LoVo (cell line): Measurements from ENCODE around the gene NHEJ1.
"Not testable (repeated sequence)": the region's sequence is repeated elsewhere in the genome, so short reads cannot be mapped to it uniquely, and the experiment has no call there.

Experiments
- DNase-seq: peaks from one replicate; pipeline ENCODE4 v3.0.0-alpha.2; 2016; ENCODE audit warnings: low spot score

The NHEJ1 gene

GRCh38 chr2:219160186-219161017, at the start of gene NHEJ1:
NHEJ1 (minus strand) TSS chr2:219160815; CDS start chr2:219158362, 2,453 bp downstream.
- peak; percentile 94 for DNase-seq

- DNase-seq = no peak
Measured at GRCh38 chr2:219209236-219210195, 48.9 kb upstream of the NHEJ1 start.

DNA sequence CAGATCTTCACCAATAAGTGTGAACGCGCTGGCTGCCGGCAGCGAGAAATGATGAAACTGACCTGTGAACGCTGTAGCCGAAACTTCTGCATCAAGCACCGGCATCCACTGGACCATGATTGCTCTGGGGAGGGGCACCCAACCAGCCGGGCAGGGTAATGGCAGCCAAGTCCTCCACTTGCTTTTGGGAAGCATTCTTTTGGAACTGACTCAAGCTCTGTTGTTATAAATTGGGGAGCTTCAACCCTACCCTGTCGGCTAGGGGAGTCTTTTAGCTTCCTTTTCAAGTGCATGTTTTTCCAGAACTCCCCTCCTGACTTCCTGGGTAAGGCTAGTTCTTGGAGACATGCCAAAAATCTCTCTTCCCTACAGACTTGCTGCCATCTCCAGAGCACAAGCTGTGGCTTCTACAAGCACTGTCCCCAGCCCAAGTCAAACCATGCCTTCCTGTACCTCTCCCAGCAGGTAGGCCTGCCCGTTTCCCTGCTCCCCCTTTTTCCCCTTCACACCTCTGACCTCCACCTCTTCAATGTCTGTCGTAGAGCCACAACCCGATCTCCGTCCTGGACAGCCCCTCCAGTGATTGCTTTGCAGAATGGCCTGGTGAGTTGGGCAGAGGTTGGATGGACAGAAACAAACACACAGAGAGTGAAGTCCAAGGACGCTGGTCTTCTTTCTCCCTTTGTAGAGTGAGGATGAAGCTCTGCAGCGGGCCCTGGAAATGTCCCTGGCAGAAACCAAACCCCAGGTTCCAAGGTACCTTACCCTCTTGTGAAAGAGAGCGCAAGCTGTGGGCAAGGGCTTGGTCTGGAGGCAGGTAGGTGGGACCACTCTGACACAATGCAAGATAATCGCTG, 47.5 kb upstream of the NHEJ1 start:
- no peak for DNase-seq

DNA sequence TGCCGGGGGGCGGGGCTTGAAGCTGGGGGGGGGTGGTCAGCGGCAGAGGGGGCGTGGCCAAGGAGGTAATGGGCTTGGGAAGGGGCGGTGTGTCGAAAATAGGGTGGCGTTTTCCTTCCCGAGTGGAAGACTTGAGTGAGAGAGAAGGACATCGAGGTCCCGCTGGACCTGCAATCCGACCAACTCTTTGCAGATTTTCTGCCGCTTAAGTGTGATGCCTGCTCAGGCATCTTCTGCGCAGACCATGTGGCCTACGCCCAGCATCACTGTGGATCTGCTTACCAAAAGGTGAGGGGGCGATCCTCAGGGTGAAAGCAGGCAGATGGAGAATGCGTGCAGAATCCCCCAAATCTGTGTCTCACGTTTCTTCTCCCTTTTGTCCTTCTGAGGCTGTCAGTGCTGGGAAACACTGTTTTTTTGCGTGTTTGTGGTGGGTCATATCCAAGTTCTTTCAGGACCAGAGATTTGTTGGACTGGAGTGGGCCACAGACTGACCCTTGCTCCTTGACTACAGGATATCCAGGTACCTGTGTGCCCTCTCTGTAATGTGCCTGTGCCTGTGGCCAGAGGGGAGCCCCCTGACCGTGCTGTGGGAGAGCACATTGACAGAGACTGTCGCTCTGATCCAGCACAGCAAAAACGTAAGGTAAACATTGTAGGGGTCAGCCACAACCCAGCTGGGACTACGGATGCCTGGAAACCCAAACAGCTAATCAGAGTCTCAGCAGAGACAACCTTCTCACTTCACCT, 46.7 kb upstream of the NHEJ1 start:
- DNase-seq = no peak

GRCh38 chr2:219206328-219207133, 45.9 kb upstream of the NHEJ1 start, which contains the start of gene ZFAND2B:
ZFAND2B (plus strand) TSS chr2:219206782; CDS start chr2:219206988, 206 bp downstream.
- DNase-seq = peak; percentile 94

- no peak for DNase-seq
Measured at GRCh38 chr2:219205981-219206327, 45.3 kb upstream of the NHEJ1 start.

- DNase-seq = no peak
Measured at GRCh38 chr2:219205165-219205538, 44.5 kb upstream of the NHEJ1 start.

- DNase-seq = no peak
Measured at GRCh38 chr2:219204425-219205164, 44.0 kb upstream of the NHEJ1 start.

DNA sequence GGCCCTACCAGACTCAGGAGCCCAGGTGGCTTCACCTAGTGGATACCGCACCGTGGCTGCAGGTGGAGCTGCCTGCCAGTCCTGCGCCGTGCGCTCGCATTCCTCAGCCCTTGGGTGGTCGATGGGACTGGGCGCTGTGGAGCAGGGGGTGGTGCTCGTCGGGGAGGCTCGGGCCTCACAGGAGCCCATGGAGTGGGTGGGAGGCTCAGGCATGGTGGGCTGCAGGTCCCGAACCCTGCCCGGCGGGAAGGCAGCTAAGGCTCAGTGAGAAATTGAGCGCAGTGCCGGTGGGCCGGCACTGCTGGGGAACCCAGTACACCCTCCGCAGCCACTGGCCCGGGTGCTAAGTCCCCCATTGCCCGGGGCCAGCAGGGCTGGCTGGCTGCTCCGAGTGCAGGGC, 40.7 kb upstream of the NHEJ1 start:
- DNase-seq = not testable (repeated sequence)

DNA sequence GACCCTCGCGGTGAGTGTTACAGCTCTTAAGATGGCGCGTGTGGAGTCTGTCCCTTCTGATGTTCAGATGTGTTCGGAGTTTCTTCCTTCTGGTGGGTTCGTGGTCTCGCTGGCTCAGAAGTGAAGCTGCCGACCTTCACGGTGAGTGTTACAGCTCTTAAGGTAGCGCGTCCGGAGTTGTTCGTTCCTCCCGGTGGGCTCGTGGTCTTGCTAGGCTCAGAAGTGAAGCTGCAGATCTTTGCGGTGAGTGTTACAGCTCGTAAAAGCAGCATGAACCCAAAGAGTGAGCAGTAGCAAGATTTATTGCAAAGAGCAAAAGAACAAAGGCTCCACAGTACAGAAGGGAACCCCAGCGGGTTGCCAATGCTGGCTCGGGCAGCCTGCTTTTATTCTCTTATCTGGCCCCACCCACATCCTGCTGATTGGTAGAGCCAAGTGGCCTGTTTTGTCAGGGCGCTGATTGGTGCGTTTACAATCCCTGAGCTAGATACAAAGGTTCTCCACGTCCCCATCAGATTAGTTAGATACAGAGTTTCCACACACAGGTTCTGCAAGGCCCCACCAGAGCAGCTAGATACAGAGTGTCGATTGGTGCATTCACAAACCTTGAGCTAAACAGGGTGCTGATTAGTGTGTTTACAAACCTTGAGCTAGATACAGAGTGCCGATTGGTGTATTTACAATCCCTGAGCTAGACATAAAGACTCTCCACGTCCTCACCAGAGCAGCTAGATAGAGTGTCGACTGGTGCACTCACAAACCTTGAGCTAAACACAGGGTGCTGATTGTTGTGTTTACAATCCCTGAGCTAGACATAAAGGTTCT, 40.1 kb upstream of the NHEJ1 start:
- DNase-seq = peak; percentile 21

GRCh38 chr2:219199470-219200211, 39.0 kb upstream of the NHEJ1 start:
- DNase-seq = no peak

- DNase-seq = no peak
Measured at GRCh38 chr2:219198974-219199373, 38.4 kb upstream of the NHEJ1 start.

DNA sequence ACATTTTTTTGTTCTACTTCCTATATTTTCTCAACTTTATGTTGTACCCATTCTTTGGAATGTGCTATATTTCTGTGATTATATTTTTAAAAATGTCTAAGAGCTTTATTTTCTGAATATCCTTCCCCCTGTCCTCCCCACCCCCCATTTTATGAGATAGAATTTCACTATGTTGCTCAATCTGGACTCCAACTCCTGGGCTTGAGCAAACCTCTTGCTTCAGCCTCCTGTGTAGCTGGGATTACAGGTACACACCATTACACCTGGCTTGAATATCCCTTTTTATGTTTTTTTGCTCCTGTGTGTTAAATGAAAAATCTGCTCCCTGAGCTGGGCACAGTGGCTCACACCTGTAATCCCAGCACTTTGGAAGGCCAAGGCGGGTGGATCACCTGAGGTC, 36.8 kb upstream of the NHEJ1 start:
- DNase-seq = no peak

DNA sequence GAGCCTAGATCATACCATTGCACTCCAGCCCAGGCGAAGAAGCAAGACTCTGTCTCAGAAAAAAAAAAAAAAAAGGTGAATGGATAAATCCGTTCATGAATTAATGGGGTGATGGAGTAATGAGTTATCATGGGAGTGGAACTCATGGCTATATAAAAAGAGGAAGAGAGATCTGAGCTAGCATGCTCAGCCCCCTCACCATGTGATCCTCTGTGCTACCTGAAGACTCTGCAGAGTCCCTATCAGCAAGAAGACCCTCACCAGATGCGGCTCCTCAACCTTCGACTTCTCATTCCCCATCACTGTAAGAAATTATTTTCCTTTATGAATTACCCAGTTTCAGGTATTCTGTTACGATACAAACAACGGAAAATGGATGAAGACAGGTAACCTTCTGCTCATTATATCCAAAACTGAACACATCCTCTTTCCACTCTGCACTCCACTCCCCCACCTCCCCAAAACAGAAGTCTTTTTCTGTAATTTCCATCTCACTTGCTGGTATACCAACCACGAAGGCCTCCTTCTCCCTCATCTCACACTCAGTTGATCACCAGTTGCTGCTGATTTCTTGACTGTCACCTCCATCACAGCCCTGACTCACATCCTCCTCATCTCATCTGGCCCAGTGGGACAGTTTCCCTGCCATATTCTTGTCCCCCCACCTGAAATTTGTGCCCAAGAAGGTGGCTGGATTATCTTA, 26.3 kb upstream of the NHEJ1 start:
- DNase-seq = no peak

GRCh38 chr2:219184121-219184520, 23.5 kb upstream of the NHEJ1 start:
- no peak for DNase-seq

GRCh38 chr2:219183151-219183772, 22.6 kb upstream of the NHEJ1 start:
- DNase-seq = no peak
